HFF-Myc (cell line): Measurements from ENCODE around the gene NMD3.
"Not testable (repeated sequence)": the region's sequence is repeated elsewhere in the genome, so short reads cannot be mapped to it uniquely, and the experiment has no call there.

ENCODE experiments used
- DNase-seq: peaks from one replicate; pipeline ENCODE4 v3.0.0-alpha.2; 2011; ENCODE audit warnings: low read depth; ENCODE audit errors: extremely low read depth
- H3K4me3 ChIP-seq: replicated peaks from 2 replicates; pipeline ENCODE4 v1.5.1; 2011; ENCODE audit warnings: low read depth, mild to moderate bottlenecking, control low read depth, low read length
- CTCF ChIP-seq: IDR thresholded peaks from 2 replicates; pipeline ENCODE4 v1.5.1; 2012; ENCODE audit warnings: mild to moderate bottlenecking, low read depth, low read length, control low read depth; ENCODE audit errors: missing control alignments

NMD3 gene

GRCh38 chr3:161273589-161274218 lies 52.6 kb downstream of the NMD3 start:
- peak; percentile 13 for TF ChIP-seq CTCF
- H3K4me3 ChIP-seq = no peak overlapping the region
- DNase-seq = no peak

GRCh38 chr3:161274691-161275298 lies 53.7 kb downstream of the NMD3 start:
- peak; percentile 56 for DNase-seq
- TF ChIP-seq CTCF = peak; percentile 63
- no peak overlapping the region for H3K4me3 ChIP-seq

- no peak for TF ChIP-seq CTCF
- no peak overlapping the region for H3K4me3 ChIP-seq
- no peak for DNase-seq
These were observed 54.8 kb downstream of the NMD3 start for GRCh38 chr3:161275919-161276318.

GRCh38 chr3:161282387-161282786 lies 61.3 kb downstream of the NMD3 start:
- not testable (repeated sequence) for H3K4me3 ChIP-seq, DNase-seq

- TF ChIP-seq CTCF = no peak
- peak; percentile 50 for DNase-seq
These were observed 63.9 kb downstream of the NMD3 start for GRCh38 chr3:161284989-161285388.

GRCh38 chr3:161289174-161289573 lies 68.1 kb downstream of the NMD3 start:
- DNase-seq = no peak
- no peak overlapping the region for H3K4me3 ChIP-seq
- no peak for TF ChIP-seq CTCF

More at GRCh38 chr3:161284989-161285388, 63.9 kb downstream of the NMD3 start:
- no peak overlapping the region for H3K4me3 ChIP-seq

GRCh38 chr3:161291191-161291901 lies 70.2 kb downstream of the NMD3 start:
- TF ChIP-seq CTCF = no peak
- DNase-seq = no peak

More at GRCh38 chr3:161291191-161291901, 70.2 kb downstream of the NMD3 start:
- H3K4me3 ChIP-seq = no peak overlapping the region
